Activated B cell treated with CpG ODN at 0.5 μM for 24 hours (primary cell): ENCODE results near the gene C3. TPM values are rescaled to one million over a fixed set of nuclear protein-coding genes. Genes with fewer than 3 reads are reported as not detected.

Source experiments
- ATAC-seq: fragments of 200-7000 bp; cut with Tn5 transposase; one replicate; pipeline ENCODE4 v1.10.0; 2021; ENCODE audit warnings: low read depth, mild to moderate bottlenecking, moderate library complexity
- CTCF ChIA-PET: fragments of 350-600 bp; sonication (Branson Sonifier 250); formaldehyde crosslinking; loops from one replicate; lab custom pipeline; 2021; ENCODE audit warnings: antibody characterized with exemption; lab: Charles Lee
- POLR2A ChIA-PET: fragments of 350-600 bp; sonication (Branson Sonifier 250); formaldehyde crosslinking; loops from one replicate; lab custom pipeline; 2021; ENCODE audit warnings: antibody characterized with exemption; lab: Charles Lee
- DNase-seq: peaks from one replicate; pipeline ENCODE4 v3.0.0; 2022
- H3K27ac Mint-ChIP-seq: one replicate; pipeline ENCODE4 v1.8.0; 2020; ENCODE audit warnings: mixed read lengths
- H3K27me3 Mint-ChIP-seq: one replicate; pipeline ENCODE4 v1.8.0; 2021; ENCODE audit warnings: mixed read lengths
- H3K36me3 Mint-ChIP-seq: one replicate; pipeline ENCODE4 v1.8.0; 2021; ENCODE audit warnings: low read depth, mixed read lengths
- H3K4me1 Mint-ChIP-seq: one replicate; pipeline ENCODE4 v1.8.0; 2021; ENCODE audit warnings: mixed read lengths
- H3K4me3 Mint-ChIP-seq: one replicate; pipeline ENCODE4 v1.8.0; 2020; ENCODE audit warnings: mild to moderate bottlenecking, mixed read lengths
- H3K9me3 Mint-ChIP-seq: one replicate; pipeline ENCODE4 v1.8.0; 2020; ENCODE audit warnings: mixed read lengths
- intact Hi-C: fragments of 100-400 bp; cut with micrococcal nuclease; formaldehyde crosslinking; loops from one replicate; pipeline ENCODE4 v1.15.1; 2024
- total RNA-seq: library from RNA; stranded (reverse); gene quantifications from 2 replicates; pipeline ENCODE4 v1.2.3, GENCODE V29; 2022
- TF ChIP-seq, protein P1 (sequence below): fragments of 200-600 bp; IDR thresholded peaks from one replicate; pipeline ENCODE4 v1.8.0; 2022; ENCODE audit warnings: antibody characterized with exemption, mild to moderate bottlenecking

The C3 gene
- total RNA-seq, 1 donor from 2014 or later: 0.53 TPM

DNA sequence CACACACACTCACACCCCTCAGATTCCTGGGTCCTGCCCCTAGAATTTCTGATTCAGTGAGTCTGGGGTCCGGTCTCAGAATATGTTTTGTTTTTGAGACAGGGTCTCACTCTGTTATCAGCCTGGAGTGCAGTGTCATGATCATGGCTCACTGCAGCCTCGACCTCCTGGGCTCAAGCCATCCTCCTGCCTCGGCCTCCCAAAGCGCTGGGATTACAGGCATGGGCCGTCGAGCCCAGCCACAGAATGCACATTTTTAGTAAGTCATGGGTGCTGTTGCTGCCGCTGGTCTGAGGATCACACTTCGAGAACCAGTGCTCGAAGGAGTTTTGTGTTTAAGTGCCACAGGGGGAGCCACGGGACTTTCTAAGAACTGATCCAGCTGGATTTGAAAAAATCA, 28.4 kb downstream of the C3 start:
- ChIA-PET POLR2A (no interaction called here), CTCF (no interaction called here)
- Mint-ChIP-seq H3K27me3 (peaks cover 6% of the 10 kb centered on the region), H3K4me3 (no peak overlapping the region), H3K9me3 (peaks cover 3% of the 10 kb centered on the region), H3K4me1 (no peaks in the 10 kb centered on the region), H3K27ac (no peak overlapping the region), H3K36me3 (no peaks in the 10 kb centered on the region)
- intact Hi-C loops: no loop called here
- no peak for ATAC-seq
- TF ChIP-seq, protein P1, sequence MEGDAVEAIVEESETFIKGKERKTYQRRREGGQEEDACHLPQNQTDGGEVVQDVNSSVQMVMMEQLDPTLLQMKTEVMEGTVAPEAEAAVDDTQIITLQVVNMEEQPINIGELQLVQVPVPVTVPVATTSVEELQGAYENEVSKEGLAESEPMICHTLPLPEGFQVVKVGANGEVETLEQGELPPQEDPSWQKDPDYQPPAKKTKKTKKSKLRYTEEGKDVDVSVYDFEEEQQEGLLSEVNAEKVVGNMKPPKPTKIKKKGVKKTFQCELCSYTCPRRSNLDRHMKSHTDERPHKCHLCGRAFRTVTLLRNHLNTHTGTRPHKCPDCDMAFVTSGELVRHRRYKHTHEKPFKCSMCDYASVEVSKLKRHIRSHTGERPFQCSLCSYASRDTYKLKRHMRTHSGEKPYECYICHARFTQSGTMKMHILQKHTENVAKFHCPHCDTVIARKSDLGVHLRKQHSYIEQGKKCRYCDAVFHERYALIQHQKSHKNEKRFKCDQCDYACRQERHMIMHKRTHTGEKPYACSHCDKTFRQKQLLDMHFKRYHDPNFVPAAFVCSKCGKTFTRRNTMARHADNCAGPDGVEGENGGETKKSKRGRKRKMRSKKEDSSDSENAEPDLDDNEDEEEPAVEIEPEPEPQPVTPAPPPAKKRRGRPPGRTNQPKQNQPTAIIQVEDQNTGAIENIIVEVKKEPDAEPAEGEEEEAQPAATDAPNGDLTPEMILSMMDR: no peak
- DNase-seq: no peak

DNA sequence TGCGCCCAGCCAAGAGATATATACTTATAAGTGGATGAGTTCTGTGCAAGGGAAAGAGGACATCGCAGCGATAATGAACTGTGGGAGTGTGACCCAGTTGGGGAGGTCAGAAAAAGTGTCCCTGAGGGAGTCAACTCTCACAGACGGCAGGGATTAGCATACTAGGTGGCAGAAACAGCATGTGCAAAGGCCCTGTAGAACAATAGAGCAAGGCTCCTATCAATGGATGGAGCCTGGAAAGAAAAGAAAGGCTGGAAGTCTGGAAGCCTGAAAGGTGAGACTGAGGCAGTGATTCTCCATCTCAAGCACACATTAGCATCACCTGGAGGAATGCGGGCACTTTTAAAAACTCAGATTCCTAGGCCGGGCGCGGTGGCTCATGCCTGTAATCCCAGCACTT, 29.1 kb downstream of the C3 start:
- intact Hi-C loops: no loop called here
- no peak overlapping the region for H3K27ac Mint-ChIP-seq
- ChIA-PET POLR2A (no interaction called here), CTCF (no interaction called here)
- ATAC-seq (no peak), DNase-seq (no peak)
- no peak overlapping the region for H3K4me3 Mint-ChIP-seq
- H3K4me1 Mint-ChIP-seq: no peaks in the 10 kb centered on the region
- TF ChIP-seq, protein P1: no peak
- H3K9me3 Mint-ChIP-seq: peaks cover 3% of the 10 kb centered on the region
- H3K36me3 Mint-ChIP-seq: no peaks in the 10 kb centered on the region
- peaks cover 6% of the 10 kb centered on the region for H3K27me3 Mint-ChIP-seq

DNA sequence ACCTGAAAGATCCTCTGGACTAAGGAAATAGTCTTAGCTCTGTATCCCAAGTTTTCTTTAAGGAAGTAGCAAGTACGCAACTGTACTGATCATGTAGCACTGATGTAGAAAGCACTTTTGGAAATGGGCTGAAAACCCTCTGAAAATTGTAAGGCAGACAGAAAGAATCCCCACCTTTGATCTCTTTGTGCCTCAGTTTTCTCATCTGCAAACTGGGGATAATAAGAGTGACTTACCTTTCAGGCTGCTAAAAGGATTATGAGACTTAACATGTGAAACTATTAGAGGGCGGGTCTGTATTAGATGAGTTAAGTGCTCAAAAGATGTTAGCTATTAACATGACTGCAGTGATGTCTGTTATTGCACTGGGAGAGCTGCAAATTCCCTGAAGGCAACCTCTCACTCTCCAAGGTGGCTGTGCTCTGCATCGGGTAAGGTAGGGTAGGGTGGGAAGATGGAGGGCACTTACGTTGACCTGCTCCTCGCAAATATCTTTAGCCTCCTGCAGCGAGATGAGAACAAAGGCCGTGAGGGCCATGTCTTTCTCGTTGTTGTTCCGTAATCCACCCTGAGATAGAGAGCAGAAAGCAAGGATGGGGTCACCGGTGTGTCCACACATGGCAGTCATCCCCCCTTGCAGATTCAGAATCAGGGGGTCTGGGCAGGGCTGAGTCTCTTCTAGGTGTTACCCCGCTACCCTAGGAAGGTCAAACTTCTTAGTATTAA, 30.1 kb downstream of the C3 start:
- Mint-ChIP-seq H3K27me3 (peaks cover 6% of the 10 kb centered on the region), H3K9me3 (peaks cover 3% of the 10 kb centered on the region), H3K4me3 (no peak overlapping the region), H3K4me1 (no peaks in the 10 kb centered on the region), H3K27ac (no peak overlapping the region), H3K36me3 (no peaks in the 10 kb centered on the region)
- DNase-seq (no peak), ATAC-seq (no peak)
- ChIA-PET CTCF (no interaction called here), POLR2A (no interaction called here)
- intact Hi-C loops: no loop called here
- TF ChIP-seq, protein P1: no peak

DNA sequence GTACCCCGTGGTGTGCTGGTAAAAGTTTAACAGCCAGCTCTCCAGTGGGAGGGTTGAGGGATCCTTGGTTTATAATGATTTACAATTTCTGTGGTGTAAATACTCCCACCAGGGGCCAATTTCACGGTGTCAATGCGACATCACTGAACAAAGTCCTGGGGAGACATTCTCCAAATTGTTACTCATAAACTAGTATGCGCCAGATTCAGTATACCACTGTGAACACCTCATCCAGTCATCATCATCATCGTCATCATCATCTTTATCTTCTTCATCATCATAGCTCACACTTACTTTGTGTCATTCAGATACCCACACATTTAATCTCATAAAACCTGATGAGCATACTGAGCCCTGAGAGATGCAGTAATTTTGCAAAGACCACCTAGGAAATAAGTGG, 33.3 kb downstream of the C3 start:
- ChIA-PET POLR2A (no interaction called here), CTCF (no interaction called here)
- TF ChIP-seq, protein P1: no peak
- intact Hi-C loops: no loop called here
- Mint-ChIP-seq H3K4me1 (no peaks in the 10 kb centered on the region), H3K27ac (no peak overlapping the region), H3K27me3 (peaks cover 4% of the 10 kb centered on the region), H3K9me3 (peaks cover 3% of the 10 kb centered on the region), H3K36me3 (no peaks in the 10 kb centered on the region), H3K4me3 (no peak overlapping the region)
- DNase-seq (no peak), ATAC-seq (no peak)

DNA sequence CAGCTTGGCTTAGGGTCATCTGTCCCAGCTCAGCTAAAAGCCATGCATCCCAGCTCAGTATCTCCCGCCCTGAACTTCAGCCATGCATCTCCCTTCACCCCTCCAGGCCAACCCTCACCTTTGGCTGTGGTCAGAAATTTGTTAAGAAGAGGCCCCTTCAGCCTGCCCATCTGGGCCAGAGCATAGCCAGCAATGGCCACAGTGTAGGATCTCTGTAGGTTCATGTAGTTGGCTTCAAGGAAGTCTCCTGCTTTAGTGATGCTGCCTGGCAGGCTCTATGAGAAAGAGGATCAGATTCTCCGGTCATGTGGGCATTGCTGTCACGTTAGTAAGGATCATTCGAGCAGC, 33.8 kb downstream of the C3 start:
- H3K4me3 Mint-ChIP-seq: no peak overlapping the region
- TF ChIP-seq, protein P1: no peak
- intact Hi-C loops: no loop called here
- H3K36me3 Mint-ChIP-seq: no peaks in the 10 kb centered on the region
- H3K9me3 Mint-ChIP-seq: peaks cover 3% of the 10 kb centered on the region
- POLR2A ChIA-PET: no interaction called here
- H3K27ac Mint-ChIP-seq: no peak overlapping the region
- ATAC-seq: no peak
- H3K27me3 Mint-ChIP-seq: peaks cover 4% of the 10 kb centered on the region
- CTCF ChIA-PET: no interaction called here
- no peak for DNase-seq
- no peaks in the 10 kb centered on the region for H3K4me1 Mint-ChIP-seq
